Endothelial cell (in vitro differentiated cells): ENCODE measurements around the gene SCAPER. TPM values are rescaled to one million over a fixed set of nuclear protein-coding genes. Genes with fewer than 3 reads are reported as not detected.

Experiments
- DNase-seq: peaks from one replicate; pipeline ENCODE4 v3.0.0; 2021; ENCODE audit warnings: low spot score
- H3K27ac Mint-ChIP-seq: one replicate; pipeline ENCODE4 v1.8.0; 2021; ENCODE audit warnings: mixed read lengths, inconsistent platforms; ENCODE audit not compliant: unreplicated experiment
- H3K27me3 Mint-ChIP-seq: one replicate; pipeline ENCODE4 v1.8.0; 2021; ENCODE audit warnings: mild to moderate bottlenecking, moderate library complexity, mixed read lengths, inconsistent platforms; ENCODE audit not compliant: unreplicated experiment
- H3K36me3 Mint-ChIP-seq: one replicate; pipeline ENCODE4 v1.8.0; 2021; ENCODE audit warnings: mild to moderate bottlenecking, low read depth, mixed read lengths, inconsistent platforms; ENCODE audit not compliant: unreplicated experiment
- H3K4me1 Mint-ChIP-seq: one replicate; pipeline ENCODE4 v1.8.0; 2021; ENCODE audit warnings: mild to moderate bottlenecking, mixed read lengths, inconsistent platforms; ENCODE audit not compliant: unreplicated experiment
- H3K4me3 Mint-ChIP-seq: one replicate; pipeline ENCODE4 v1.8.0; 2021; ENCODE audit warnings: mild to moderate bottlenecking, mixed read lengths, inconsistent platforms; ENCODE audit not compliant: unreplicated experiment
- H3K9me3 Mint-ChIP-seq: one replicate; pipeline ENCODE4 v1.8.0; 2021; ENCODE audit warnings: mixed read lengths, inconsistent platforms; ENCODE audit not compliant: unreplicated experiment
- long read RNA-seq: library from polyadenylated mRNA; unstranded; transcript quantifications from one replicate; pipeline ENCODE4 v2.0.0, GENCODE V29; 2020; ENCODE audit not compliant: unreplicated experiment
- total RNA-seq: library from RNA; stranded (reverse); fragmentation: NEBNext Ultra II Directional; extraction: Animal tissue kit (Norgen Biotek cat#: 25700); gene quantifications from one replicate; pipeline ENCODE4 v1.2.1, GENCODE V29; 2021; ENCODE audit not compliant: unreplicated experiment
- TF ChIP-seq, protein P1 (sequence below): fragments of 200-600 bp; sonication (generic); IDR thresholded peaks from one replicate; pipeline ENCODE4 v1.5.0; 2021; ENCODE audit warnings: antibody characterized with exemption; ENCODE audit not compliant: unreplicated experiment

SCAPER gene
- total RNA-seq, result 18.1 TPM
- long read RNA-seq, partial matches to known transcripts, result 6 of 7 reads
- long read RNA-seq, other reads (novel, unspliced or antisense), result 1 of 7 reads

DNA sequence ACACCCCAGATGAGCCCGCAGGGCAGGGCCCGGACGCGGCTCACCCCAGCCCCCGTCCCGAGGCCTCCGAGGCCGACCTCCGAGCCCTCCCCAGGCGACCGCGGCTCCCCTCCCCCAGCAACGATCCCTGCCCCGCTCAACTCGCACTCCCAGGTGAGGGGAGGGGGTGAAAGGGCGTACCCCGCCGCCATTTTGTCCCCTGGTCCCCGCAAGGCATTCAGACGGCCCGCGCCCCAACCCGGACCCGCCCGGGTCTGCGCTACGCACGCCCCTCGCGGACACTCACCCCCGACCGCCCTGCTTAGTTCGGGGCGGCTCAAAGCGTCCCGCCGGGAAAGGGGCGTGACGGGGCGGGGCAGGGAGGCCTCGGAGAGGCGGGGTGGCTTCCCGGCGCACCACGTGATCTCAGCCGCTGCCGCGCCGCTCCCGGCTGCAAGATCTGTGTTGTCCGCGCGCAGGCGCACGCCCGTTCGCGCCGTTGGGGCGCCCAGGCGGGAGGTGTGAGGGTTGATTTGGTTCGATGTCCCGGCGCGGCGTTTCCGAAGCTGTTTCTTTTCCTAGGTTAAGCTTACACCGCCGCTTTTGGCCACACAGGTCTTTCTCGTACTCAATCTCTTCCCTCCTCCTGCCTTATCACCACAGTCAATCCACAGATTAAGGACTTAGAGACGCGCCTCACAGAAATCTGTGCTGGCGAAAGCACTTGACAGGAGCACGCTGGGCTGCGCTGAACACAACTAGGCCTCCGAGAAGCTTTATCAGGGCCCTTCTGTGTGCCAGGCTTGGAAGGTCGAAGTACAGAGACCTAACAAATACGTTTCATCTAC is at the start of gene SCAPER:
TSS of gene SCAPER (minus strand) at position 328 of the 827 bp plus-strand sequence. CDS start 21,523 bp downstream, outside the sequence.
- peaks cover 4% of the 10 kb centered on the region for H3K27me3 Mint-ChIP-seq
- H3K27ac Mint-ChIP-seq, result peak within 1 kb of the TSS; percentile 68
- H3K4me1 Mint-ChIP-seq, result peaks cover 3% of the 10 kb centered on the region

DNA sequence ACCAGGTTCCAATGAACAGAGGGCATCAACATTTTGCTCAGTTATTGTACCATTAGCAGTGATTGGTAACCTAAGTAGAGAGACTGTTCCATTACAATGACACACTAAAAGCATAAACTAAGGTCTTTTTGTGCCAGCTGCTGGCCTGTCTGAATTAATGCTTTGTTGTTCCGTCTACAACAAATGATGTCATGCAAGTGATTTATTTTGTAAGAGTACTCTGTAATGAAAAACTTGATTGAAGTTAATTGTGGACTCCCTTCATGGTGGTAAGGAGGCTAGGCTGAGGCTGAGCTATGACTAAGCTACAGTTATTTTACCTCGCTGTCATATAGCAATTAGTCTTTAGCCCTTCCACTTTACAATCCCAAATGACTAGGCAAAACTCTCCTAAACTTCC is 49.6 kb upstream of the SCAPER start:
- no peak for DNase-seq
- Mint-ChIP-seq H3K4me3 (no peak overlapping the region), H3K27ac (no peak overlapping the region), H3K9me3 (no peaks in the 10 kb centered on the region), H3K36me3 (peaks cover 10% of the 10 kb centered on the region), H3K4me1 (no peaks in the 10 kb centered on the region), H3K27me3 (no peaks in the 10 kb centered on the region)
- TF ChIP-seq, protein P1, sequence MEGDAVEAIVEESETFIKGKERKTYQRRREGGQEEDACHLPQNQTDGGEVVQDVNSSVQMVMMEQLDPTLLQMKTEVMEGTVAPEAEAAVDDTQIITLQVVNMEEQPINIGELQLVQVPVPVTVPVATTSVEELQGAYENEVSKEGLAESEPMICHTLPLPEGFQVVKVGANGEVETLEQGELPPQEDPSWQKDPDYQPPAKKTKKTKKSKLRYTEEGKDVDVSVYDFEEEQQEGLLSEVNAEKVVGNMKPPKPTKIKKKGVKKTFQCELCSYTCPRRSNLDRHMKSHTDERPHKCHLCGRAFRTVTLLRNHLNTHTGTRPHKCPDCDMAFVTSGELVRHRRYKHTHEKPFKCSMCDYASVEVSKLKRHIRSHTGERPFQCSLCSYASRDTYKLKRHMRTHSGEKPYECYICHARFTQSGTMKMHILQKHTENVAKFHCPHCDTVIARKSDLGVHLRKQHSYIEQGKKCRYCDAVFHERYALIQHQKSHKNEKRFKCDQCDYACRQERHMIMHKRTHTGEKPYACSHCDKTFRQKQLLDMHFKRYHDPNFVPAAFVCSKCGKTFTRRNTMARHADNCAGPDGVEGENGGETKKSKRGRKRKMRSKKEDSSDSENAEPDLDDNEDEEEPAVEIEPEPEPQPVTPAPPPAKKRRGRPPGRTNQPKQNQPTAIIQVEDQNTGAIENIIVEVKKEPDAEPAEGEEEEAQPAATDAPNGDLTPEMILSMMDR, result no peak

More for the DNA sequence above, at the start of gene SCAPER:
- peak within 1 kb of the TSS; percentile 92 for H3K4me3 Mint-ChIP-seq
- no peaks in the 10 kb centered on the region for H3K36me3 Mint-ChIP-seq
- no peaks in the 10 kb centered on the region for H3K9me3 Mint-ChIP-seq
- TF ChIP-seq, protein P1, result no peak
- peak; percentile 84 for DNase-seq

GRCh38 chr15:76953913-76954312 is 48.8 kb upstream of the SCAPER start:
- TF ChIP-seq, protein P1, result no peak
- Mint-ChIP-seq H3K36me3 (peaks cover 10% of the 10 kb centered on the region), H3K9me3 (no peaks in the 10 kb centered on the region), H3K4me1 (no peaks in the 10 kb centered on the region), H3K27ac (no peak overlapping the region), H3K27me3 (no peaks in the 10 kb centered on the region), H3K4me3 (no peak overlapping the region)
- no peak for DNase-seq

- Mint-ChIP-seq H3K4me3 (no peak overlapping the region), H3K27me3 (peaks cover 1% of the 10 kb centered on the region), H3K27ac (no peak overlapping the region), H3K36me3 (peaks cover 16% of the 10 kb centered on the region), H3K9me3 (no peaks in the 10 kb centered on the region), H3K4me1 (no peaks in the 10 kb centered on the region)
- no peak for DNase-seq
- TF ChIP-seq, protein P1, result no peak
These were observed 46.1 kb upstream of the SCAPER start for GRCh38 chr15:76951220-76951619.

GRCh38 chr15:76947454-76947853 is 42.3 kb upstream of the SCAPER start:
- H3K36me3 Mint-ChIP-seq, result peaks cover 37% of the 10 kb centered on the region
- H3K9me3 Mint-ChIP-seq, result no peaks in the 10 kb centered on the region
- TF ChIP-seq, protein P1, result no peak
- peaks cover 1% of the 10 kb centered on the region for H3K27me3 Mint-ChIP-seq
- no peak for DNase-seq
- H3K27ac Mint-ChIP-seq, result no peak overlapping the region
- H3K4me1 Mint-ChIP-seq, result no peaks in the 10 kb centered on the region
- H3K4me3 Mint-ChIP-seq, result no peak overlapping the region
